ENCODE results near the gene GPR142. TPM values are rescaled to one million over a fixed set of nuclear protein-coding genes. Genes with fewer than 3 reads are reported as not detected.

Gene GPR142
- total and polyA plus RNA-seq, 10 of the 15 experiments (the other 5 are each of a cell fraction or from before 2014, with no cell fraction given), result not detected

GRCh38 chr17:74355065-74355464, 12.2 kb upstream of the GPR142 start:
- TF ChIP-seq POLR2AphosphoS2 (IDR thresholded peaks at IDR 0.05; ENCODE audit: low read depth, low read length) (no peak), IRF5 (IDR thresholded peaks at IDR 0.05; ENCODE audit: borderline replicate concordance) (no peak), CREM (IDR thresholded peaks at IDR 0.05; ENCODE audit: low read depth) (no peak), MAX (IDR thresholded peaks at IDR 0.05; ENCODE audit: low read depth, low read length) (no peak), TCF7 (IDR thresholded peaks at IDR 0.05; ENCODE audit: borderline replicate concordance) (no peak), SIX5 (IDR thresholded peaks at IDR 0.05; ENCODE audit: low read depth, low read length, severe bottlenecking) (no peak), CHD4 (IDR thresholded peaks at IDR 0.05) (no peak), STAT1 (conservative IDR thresholded peaks at IDR 0.05) (no peak), ASH2L (IDR thresholded peaks at IDR 0.05; ENCODE audit: borderline replicate concordance, low read depth) (no peak), JUNB (IDR thresholded peaks at IDR 0.05) (no peak), RBBP5 (conservative IDR thresholded peaks at IDR 0.05) (no peak), CBFB (IDR thresholded peaks at IDR 0.05; ENCODE audit: low read depth) (no peak)
- RAD21 ChIA-PET (ENCODE audit: unreplicated experiment), result no interaction called here
- no peaks in the 10 kb centered on the region for H3K4me1 ChIP-seq (ENCODE audit: control insufficient read depth, insufficient read depth, low read length)
- no peaks in the 10 kb centered on the region for H3K9me3 ChIP-seq (replicated peaks; ENCODE audit: control insufficient read depth, insufficient read depth, low read length)
- no peak for FAIRE-seq
- no peak for DNase-seq (ENCODE audit: low read depth, low spot score)
- H3K79me2 ChIP-seq (ENCODE audit: control insufficient read depth, insufficient read depth, low read length), result no peaks in the 10 kb centered on the region
- WGBS (ENCODE audit: insufficient coverage, insufficient replicate concordance, low lambda C conversion rate, missing lambda C conversion rate), result 20% methylated on average over 8 of the region's 8 CpGs
- ATAC-seq, result no peak
- peaks cover 3 to 8% of the 10 kb centered on the region in 2 experiments; a peak in 3 of 4 replicates for H3K27me3 ChIP-seq (replicated peaks in 1 of 2; ENCODE audit: control insufficient read depth in 2 of 2, insufficient read depth in 2 of 2, low read length in 1 of 2)
- intact Hi-C loops (cut with micrococcal nuclease; ENCODE audit: unreplicated experiment) (loop anchor here (2.0 kb wide), 1 partner anchor 54 kb away; no protein-coding TSS in a partner anchor), in situ Hi-C loops (cut with MboI) (no loop called here)
- SMC1A ChIA-PET (ENCODE audit: uncharacterized antibody, unreplicated experiment), result no interaction called here
- POLR2A ChIA-PET, result no interaction called here
- no peak overlapping the region for H3K4me2 ChIP-seq (ENCODE audit: control insufficient read depth, insufficient read depth)
- no peak overlapping the region for H2AFZ ChIP-seq (ENCODE audit: control insufficient read depth, low read depth, low read length)
- no peaks in the 10 kb centered on the region for H4K20me1 ChIP-seq (ENCODE audit: control insufficient read depth, insufficient read depth)
- no peaks in the 10 kb centered on the region for H3K36me3 ChIP-seq (ENCODE audit: control insufficient read depth in 2 of 2, insufficient read depth in 2 of 2, low read length in 1 of 2)
- no peak overlapping the region for H3K27ac ChIP-seq (ENCODE audit: control insufficient read depth, insufficient read depth)
- no TSS peak for BruUV-seq (replicated peaks)
- no peak overlapping the region for H3K9ac ChIP-seq (ENCODE audit: control insufficient read depth, insufficient read depth, low read length)
- no peak overlapping the region for H3K4me3 ChIP-seq
- CTCF ChIA-PET, result interaction anchor here (1.2 to 1.7 kb wide), 3 partner anchors 50 to 70 kb away, joined by 3 to 4 read pairs (median 3); no protein-coding TSS in a partner anchor

Measured in GM12878 (cell line).